Measurements from ENCODE around the gene SREBF1.

Gene SREBF1

DNA sequence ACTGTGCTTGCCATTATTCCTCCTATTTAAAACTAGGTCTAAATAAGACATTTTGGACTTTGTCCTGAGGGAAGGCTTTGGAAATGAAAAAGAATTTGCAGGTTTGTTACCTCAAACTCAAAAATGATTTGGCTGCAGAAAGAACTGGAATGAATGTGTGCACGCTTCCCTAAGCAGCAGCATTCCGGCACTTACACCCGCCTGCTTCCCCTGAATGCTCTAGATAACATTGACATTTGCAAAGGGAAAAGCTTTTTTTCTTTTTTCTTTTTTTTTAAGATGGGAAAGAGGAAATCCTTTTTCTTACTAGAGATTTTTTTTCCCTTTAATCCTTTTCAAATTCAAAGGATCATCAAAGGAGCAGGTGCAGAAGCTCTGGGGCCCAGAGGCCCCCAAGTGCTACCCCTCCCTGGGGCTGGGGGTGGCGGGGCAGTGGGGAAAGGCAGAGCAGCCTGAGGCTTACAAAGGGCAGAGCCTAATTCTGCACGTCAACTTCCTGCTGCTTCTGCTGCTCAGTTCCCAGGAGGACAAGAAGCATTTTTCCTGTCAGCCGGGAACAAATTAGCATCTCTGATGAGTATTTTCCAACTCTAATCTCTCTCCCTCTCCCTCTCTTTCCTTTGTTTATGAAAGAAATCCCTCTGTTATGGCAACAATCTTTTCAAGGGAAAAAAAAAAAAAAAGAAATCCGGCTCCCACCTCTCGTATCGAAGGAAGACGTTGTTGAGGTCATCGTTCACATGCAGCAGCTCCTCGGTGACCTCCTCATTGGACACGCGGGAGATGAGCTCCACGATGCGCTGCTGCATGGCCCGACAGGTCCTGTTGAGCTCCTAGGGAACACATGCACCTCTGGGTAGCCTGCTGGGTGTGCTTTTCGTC is 32.1 kb upstream of the SREBF1 start:
- peaks cover 6% of the 10 kb centered on the region for H3K4me1 Mint-ChIP-seq
- no peaks in the 10 kb centered on the region for H3K36me3 Mint-ChIP-seq
- no peak overlapping the region for H3K27ac Mint-ChIP-seq
- no peaks in the 10 kb centered on the region for H3K9me3 Mint-ChIP-seq
- H3K4me3 Mint-ChIP-seq, result no peak overlapping the region
- H3K27me3 Mint-ChIP-seq, result no peaks in the 10 kb centered on the region

DNA sequence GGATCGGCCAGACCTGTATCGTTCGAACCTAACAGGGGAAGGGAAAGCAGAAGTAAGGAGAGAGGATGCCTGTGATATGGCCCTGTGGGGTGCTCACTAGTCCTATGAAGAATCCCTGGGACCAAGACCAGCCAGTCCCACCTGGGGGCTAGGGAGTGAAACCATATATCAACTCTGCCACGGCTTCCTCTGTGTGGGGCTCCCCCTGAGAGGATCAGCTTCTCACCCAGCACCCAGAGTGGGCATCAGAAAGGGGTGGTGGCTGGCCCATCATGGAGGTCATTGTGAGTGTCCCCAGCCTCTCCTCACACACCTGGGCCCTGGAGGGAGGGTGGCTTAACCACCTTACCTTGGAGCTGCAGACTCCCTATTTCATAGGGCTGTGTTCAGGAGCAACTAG is 30.1 kb upstream of the SREBF1 start:
- Mint-ChIP-seq H3K27ac (no peak overlapping the region), H3K4me3 (no peak overlapping the region), H3K27me3 (no peaks in the 10 kb centered on the region), H3K4me1 (peaks cover 26% of the 10 kb centered on the region), H3K36me3 (no peaks in the 10 kb centered on the region), H3K9me3 (no peaks in the 10 kb centered on the region)

DNA sequence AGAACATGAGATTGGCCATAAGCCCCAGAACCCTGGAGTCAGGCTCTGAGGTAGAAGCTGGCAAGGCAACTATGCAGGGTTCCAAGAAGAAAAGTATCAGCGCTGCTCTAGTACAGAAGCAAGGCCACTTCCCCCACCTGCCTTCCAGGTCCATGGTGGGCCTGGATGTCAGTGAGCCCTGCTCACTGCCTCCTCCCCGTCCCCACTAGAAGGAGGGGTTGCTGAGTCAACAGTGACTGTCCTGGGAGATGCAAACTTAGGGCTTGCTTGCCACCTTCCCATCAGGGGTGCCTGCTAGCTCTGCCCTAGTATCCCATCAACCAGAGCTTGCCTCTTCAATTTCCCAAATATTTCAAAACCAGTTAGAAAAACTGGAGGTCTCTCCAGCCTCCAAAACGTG is 29.6 kb upstream of the SREBF1 start:
- H3K27ac Mint-ChIP-seq, result no peak overlapping the region
- no peaks in the 10 kb centered on the region for H3K9me3 Mint-ChIP-seq
- H3K27me3 Mint-ChIP-seq, result no peaks in the 10 kb centered on the region
- H3K4me3 Mint-ChIP-seq, result no peak overlapping the region
- H3K36me3 Mint-ChIP-seq, result no peaks in the 10 kb centered on the region
- peaks cover 27% of the 10 kb centered on the region for H3K4me1 Mint-ChIP-seq

DNA sequence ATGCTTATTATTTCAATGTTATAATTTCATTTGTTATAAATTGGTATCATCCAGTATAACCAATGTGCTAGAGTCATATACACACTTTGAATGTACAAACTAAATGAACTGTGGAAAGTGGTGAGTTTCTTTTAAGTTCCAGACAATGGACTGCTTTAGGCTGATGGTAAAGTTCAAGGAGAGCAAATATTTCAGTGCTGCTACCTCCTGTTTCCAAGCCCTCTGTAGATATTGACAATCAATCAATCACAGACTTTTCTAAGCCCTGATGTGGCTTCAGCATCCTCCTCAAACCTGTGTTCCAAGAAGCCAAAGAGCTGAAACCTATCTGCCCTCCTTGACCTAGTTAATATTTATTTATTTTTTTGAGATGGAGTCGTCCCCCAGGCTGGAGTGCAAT is 28.2 kb upstream of the SREBF1 start:
- Mint-ChIP-seq H3K9me3 (no peaks in the 10 kb centered on the region), H3K27ac (no peak overlapping the region), H3K4me1 (peaks cover 27% of the 10 kb centered on the region), H3K36me3 (no peaks in the 10 kb centered on the region), H3K4me3 (no peak overlapping the region), H3K27me3 (no peaks in the 10 kb centered on the region)

DNA sequence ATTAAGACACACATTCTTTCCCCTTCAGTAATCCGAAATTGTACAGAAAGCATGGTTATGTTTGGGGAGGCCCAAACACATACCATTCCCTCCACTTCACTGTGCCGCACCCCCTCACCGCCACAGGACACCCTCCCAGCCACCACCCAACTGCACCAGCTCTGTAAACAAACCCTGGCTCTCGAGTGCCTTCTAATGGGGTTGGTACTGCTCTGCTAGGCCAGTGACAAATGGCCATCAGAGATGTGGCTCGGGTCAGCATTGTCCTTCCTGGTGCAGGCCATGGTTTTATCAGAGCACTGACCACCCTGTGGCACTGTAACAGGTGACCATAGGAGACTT is 24.0 kb upstream of the SREBF1 start:
- Mint-ChIP-seq H3K27me3 (no peaks in the 10 kb centered on the region), H3K4me3 (no peak overlapping the region), H3K27ac (no peak overlapping the region), H3K36me3 (no peaks in the 10 kb centered on the region), H3K9me3 (no peaks in the 10 kb centered on the region), H3K4me1 (peaks cover 37% of the 10 kb centered on the region)

DNA sequence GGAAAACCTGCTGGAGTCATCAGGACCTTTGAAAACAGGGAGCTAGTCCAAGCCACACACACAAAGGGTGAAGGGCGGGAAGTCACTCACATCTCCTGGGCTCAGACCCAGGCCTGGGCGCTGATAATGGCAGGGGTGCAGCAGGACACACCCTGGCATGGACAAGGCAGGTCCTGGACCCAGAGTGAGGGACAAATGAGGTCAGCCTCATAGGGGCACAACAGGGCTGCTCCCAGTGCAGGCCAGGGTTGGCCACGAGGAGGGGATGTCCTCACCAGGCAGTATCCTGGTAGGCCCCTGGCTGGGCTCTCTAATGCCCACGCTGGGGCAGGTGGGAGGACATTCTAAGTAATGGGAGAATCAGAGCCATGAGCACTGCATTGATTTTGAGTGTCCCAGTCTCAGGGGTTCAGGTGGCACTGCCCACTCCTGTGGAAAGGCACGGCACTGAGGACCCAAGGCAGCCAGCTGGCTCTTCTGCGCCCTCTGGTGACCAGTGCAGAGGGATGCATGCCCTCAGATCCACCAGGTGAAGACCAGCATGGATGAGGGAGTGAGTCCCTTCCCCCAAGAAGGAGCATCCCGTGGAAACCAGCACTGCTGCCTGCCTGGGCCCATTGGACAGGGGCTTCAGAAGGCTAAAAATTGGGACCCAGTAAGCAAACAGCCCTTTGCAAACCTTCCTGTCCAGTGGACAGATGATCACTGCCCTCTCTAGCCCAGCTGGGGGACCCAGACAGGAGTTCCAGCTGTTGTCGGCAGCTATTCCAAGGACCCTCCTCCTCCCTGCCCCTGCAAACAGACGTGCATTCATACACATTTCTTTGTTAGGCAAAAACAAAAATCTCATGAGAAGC is 23.4 kb upstream of the SREBF1 start:
- Mint-ChIP-seq H3K36me3 (no peaks in the 10 kb centered on the region), H3K4me3 (no peak overlapping the region), H3K27me3 (no peaks in the 10 kb centered on the region), H3K4me1 (peaks cover 43% of the 10 kb centered on the region), H3K27ac (no peak overlapping the region), H3K9me3 (no peaks in the 10 kb centered on the region)

DNA sequence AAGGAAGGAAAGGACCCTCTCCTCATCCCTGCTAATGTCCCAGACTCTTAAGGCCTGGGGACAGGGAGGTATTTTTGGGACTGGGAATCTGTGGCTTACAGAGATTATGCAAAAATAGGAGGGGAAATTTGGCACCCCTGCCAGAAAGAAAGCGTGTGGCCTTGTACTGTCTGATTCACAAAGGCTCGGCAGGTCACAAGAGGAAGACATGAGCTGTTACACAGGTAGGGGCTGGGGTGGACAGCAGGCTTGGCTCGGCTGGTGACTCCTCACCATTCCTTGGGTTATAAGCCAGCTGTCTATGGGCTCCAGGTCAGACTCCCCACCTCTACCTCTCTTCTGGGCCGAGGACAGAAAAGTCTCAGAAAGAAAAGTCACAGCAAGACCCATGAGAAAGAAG is 20.7 kb upstream of the SREBF1 start:
- Mint-ChIP-seq H3K4me3 (no peak overlapping the region), H3K27me3 (no peaks in the 10 kb centered on the region), H3K27ac (no peak overlapping the region), H3K4me1 (peaks cover 43% of the 10 kb centered on the region), H3K36me3 (no peaks in the 10 kb centered on the region), H3K9me3 (no peaks in the 10 kb centered on the region)

DNA sequence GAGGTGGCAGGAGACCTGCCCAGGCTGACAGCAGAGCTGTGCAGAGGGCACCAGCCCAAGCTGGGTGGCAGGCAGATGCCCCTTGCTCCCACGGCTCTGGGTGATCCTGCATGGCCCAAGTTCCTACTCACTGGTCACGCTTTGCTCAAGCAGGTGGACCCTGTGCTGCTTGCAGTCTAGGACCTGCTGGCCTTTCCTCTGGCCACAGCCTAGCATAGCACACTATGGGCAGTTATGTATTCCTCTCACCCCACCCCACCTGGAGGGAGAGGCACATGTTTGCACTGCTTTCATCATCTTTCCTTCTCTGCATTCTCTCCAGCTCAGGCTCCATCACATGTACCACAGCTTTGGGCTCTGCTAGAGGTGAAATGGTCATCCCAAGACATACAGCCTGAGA is 19.6 kb upstream of the SREBF1 start:
- peaks cover 47% of the 10 kb centered on the region for H3K4me1 Mint-ChIP-seq
- H3K27ac Mint-ChIP-seq, result no peak overlapping the region
- no peaks in the 10 kb centered on the region for H3K27me3 Mint-ChIP-seq
- no peaks in the 10 kb centered on the region for H3K9me3 Mint-ChIP-seq
- no peaks in the 10 kb centered on the region for H3K36me3 Mint-ChIP-seq
- H3K4me3 Mint-ChIP-seq, result no peak overlapping the region

DNA sequence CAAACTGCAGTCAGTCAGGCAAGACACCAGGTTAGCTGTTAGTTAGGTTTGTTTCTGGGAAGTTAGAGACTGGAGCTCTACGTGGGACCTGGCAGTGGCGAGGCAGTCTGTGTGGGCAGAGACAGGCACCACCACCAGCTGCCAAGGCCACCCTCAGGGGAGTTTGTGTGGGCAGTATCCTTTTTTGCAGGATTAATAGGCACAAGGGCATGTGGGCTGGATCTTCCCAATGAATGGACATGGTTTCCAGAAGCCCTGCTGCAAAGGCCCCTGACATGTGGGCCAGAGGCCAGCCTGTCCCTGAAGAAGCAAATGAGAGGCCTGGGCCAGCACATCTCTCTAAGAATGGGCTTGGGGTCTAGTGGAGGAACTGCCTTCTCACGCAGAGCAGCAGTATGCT is 19.2 kb upstream of the SREBF1 start:
- Mint-ChIP-seq H3K9me3 (no peaks in the 10 kb centered on the region), H3K4me3 (no peak overlapping the region), H3K27ac (peak overlapping the region; percentile 35), H3K27me3 (no peaks in the 10 kb centered on the region), H3K4me1 (peaks cover 52% of the 10 kb centered on the region), H3K36me3 (no peaks in the 10 kb centered on the region)

DNA sequence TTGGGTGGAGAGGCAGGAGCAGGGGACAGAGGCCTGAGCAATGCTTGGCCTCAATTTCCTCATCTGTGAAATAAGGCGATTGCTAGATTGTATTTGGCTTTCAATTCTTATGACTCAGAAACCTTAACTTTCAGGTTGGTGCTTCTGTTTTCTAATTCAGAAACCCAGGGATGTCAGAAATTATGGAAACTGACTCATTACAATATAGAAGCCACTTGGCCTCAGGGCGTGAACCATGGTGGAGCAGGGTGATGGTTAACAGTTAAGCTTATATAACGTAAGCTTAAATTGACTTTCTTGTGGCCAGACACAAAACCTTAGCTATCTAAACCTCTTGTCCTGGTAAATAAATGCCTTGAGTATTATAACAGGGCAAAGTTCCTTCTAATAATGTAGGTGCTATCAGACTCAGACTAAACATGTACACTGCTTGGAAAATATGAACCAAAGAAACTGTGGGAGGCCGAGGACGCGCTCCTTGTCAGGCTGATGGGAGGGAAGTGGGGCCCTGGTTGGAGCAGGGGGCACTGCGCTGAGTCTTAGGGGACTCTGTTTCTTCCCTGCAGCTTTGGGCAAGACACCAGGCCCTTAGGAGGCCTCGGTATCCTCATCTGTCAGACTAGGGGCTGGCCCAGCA is 17.1 kb upstream of the SREBF1 start:
- Mint-ChIP-seq H3K4me3 (peak overlapping the region; percentile 57), H3K9me3 (no peaks in the 10 kb centered on the region), H3K36me3 (no peaks in the 10 kb centered on the region), H3K27ac (peak overlapping the region; percentile 63), H3K27me3 (no peaks in the 10 kb centered on the region), H3K4me1 (peaks cover 72% of the 10 kb centered on the region)

DNA sequence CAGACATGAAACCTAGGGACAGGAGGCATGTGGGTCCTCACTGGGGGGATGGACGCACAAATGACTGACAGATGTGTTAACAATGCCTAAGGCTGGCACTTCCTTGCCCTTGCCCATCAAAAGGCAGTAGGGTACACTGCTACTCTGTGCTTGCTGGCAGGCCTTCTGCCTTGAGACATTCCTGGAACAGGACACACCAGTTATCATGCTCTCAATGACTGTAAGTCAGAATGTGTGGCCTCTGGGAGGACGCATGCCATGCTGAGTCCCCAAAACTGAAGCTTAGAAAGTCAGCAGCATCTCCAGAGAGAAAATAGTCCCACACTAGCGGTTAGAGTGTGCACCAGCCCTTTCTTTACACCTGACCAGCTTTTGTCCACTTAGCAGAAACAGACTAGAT is 16.1 kb upstream of the SREBF1 start:
- no peak overlapping the region for H3K27ac Mint-ChIP-seq

DNA sequence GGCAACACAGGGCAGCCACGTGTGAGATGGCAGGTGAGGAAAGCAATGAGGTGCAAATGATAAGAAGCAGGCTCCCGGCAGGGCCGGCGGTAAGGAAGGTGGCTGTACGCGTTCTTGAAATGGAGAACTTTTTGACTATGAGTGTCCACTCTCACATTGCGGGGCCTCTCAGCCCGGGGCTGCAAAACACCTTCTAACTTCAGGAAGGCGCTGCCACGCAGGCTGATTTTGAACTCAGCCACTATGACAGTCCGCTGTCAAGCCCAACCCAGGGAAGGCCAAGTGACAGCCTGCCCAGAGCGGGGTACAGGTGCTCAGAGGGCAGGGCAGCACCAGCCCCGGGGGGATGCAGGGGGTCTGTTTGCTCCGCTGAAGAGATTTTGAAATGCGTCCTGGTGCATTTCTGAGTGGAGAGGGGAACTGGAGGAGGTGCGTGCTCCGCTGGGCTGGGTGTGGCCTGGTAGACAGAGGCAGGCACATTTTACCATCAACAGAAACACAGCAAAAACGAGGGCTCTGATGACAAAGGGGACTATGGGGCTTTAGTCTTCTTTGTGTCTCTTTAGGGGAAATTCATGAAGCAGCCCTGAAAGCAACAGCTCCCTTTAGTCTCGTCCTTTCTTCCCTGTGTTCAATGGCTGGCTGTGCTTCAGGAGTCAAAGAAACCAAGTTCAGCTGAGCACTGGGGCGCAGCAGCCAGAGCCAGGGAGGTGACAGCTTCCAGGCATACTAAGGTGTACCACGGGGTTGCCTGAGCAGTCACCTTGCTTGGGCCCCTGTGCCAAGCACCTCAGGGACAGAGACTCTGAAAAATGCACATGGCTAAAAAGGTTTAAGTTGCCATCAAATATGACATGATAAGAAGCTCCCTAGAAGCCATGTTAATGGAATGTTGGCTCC is 14.6 kb upstream of the SREBF1 start:
- Mint-ChIP-seq H3K4me3 (peak overlapping the region; percentile 72), H3K27me3 (no peaks in the 10 kb centered on the region), H3K36me3 (no peaks in the 10 kb centered on the region), H3K27ac (peak overlapping the region; percentile 95), H3K9me3 (no peaks in the 10 kb centered on the region), H3K4me1 (peaks cover 91% of the 10 kb centered on the region)

More for the DNA sequence above, 16.1 kb upstream of the SREBF1 start:
- Mint-ChIP-seq H3K4me3 (no peak overlapping the region), H3K36me3 (no peaks in the 10 kb centered on the region), H3K27me3 (no peaks in the 10 kb centered on the region), H3K9me3 (no peaks in the 10 kb centered on the region), H3K4me1 (peaks cover 82% of the 10 kb centered on the region)

DNA sequence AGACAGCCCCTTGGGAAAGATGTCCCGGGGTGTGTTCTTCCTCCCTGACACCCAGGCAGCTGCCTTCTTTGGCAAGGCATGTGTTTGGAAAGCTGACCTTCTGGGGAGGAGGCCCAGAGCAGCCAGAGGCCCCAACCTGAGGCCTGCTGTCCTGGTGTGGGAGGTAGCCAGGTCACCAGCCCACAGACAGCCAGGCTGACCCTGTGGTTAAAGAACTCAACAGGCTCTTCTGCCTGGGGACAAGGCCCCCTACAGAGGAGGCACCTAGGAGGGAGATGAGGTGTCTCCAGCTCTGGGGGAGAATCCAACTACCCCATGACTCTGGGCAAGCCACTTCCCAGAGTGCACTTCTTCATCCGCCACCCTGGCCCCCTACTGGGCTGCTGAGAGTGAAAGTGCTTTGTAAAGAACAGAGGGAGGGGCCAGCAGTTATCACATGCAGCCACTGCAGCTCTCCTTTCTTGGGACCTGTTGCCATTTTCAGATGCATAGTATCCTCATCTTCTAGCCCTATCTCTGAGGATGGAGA is 13.1 kb upstream of the SREBF1 start:
- Mint-ChIP-seq H3K27me3 (no peaks in the 10 kb centered on the region), H3K36me3 (no peaks in the 10 kb centered on the region), H3K4me1 (peaks cover 81% of the 10 kb centered on the region), H3K27ac (peak overlapping the region; percentile 95), H3K4me3 (peak overlapping the region; percentile 44), H3K9me3 (no peaks in the 10 kb centered on the region)

DNA sequence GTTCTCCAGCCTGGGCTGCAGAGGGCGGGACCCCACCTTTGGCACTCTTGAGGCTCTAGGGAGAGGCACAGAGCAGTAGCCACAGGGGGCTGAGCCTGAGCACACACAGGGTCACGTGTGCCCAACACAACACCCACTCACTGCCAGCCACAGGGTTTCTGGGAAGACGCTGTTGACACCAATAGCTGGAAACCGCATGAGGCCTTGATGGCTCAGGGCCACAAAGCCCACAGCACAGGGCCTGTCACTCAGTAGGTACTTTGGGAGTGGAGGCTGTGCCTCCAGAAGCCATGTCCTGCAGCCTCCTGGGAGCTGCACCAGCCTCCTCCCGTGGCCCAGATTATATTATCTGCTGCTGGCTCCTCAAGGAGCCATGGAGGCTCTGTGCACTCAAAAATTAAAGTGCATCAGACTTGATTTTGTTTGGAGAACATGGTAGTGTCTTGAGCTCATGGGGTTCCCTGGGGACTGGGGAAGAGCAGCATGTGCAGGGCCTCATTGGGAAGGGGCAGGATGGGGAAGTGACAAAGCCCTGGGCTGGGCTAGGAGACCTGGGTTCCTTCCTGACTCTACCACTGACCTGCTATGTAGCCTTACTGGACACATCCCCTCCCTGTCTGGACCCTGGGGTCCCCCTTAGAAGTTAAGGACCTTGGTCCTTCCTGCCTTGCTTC is 12.5 kb upstream of the SREBF1 start:
- Mint-ChIP-seq H3K27me3 (no peaks in the 10 kb centered on the region), H3K27ac (peak overlapping the region; percentile 80), H3K4me3 (peak overlapping the region; percentile 47), H3K36me3 (no peaks in the 10 kb centered on the region), H3K9me3 (no peaks in the 10 kb centered on the region), H3K4me1 (peaks cover 77% of the 10 kb centered on the region)
